Measurements from ENCODE around the gene AQP4.

The AQP4 gene

GRCh38 chr18:26865557-26865956 is at the start of gene AQP4:
Gene AQP4 (minus strand): TSS chr18:26865707. CDS start chr18:26865689, 18 bp downstream.
- no peak for DNase-seq

- DNase-seq, result no peak
Measured at GRCh38 chr18:26911840-26912239, 46.3 kb upstream of the AQP4 start.

- DNase-seq, result no peak
Measured at GRCh38 chr18:26909599-26910290, 44.2 kb upstream of the AQP4 start.

GRCh38 chr18:26908906-26909305 is 43.4 kb upstream of the AQP4 start:
- DNase-seq, result no peak

- no peak for DNase-seq
Measured at GRCh38 chr18:26902291-26902690, 36.8 kb upstream of the AQP4 start.

GRCh38 chr18:26901020-26901419 is 35.5 kb upstream of the AQP4 start:
- no peak for DNase-seq

- no peak for DNase-seq
Measured at GRCh38 chr18:26894426-26894825, 28.9 kb upstream of the AQP4 start.

GRCh38 chr18:26893996-26894395 is 28.5 kb upstream of the AQP4 start:
- no peak for DNase-seq

- DNase-seq, result no peak
Measured at GRCh38 chr18:26888259-26888658, 22.8 kb upstream of the AQP4 start.

- DNase-seq, result no peak
Measured at GRCh38 chr18:26875040-26875654, 9.6 kb upstream of the AQP4 start.

- DNase-seq, result no peak
Measured at GRCh38 chr18:26874283-26874682, 8.8 kb upstream of the AQP4 start.

GRCh38 chr18:26869640-26870039 is 4.1 kb upstream of the AQP4 start:
- DNase-seq, result no peak

GRCh38 chr18:26868968-26869586 is 3.6 kb upstream of the AQP4 start:
- no peak for DNase-seq

GRCh38 chr18:26867471-26867870 is 2.0 kb upstream of the AQP4 start:
- no peak for DNase-seq

- DNase-seq, result no peak
Measured at GRCh38 chr18:26864658-26865057, 849 bp downstream of the AQP4 start.

GRCh38 chr18:26863921-26864497 is 1.5 kb downstream of the AQP4 start:
- DNase-seq, result no peak

- DNase-seq, result no peak
Measured at GRCh38 chr18:26863122-26863879, 2.2 kb downstream of the AQP4 start.

- DNase-seq, result no peak
Measured at GRCh38 chr18:26862084-26862483, 3.4 kb downstream of the AQP4 start.

- no peak for DNase-seq
Measured at GRCh38 chr18:26854292-26854881, 11.1 kb downstream of the AQP4 start.

- no peak for DNase-seq
Measured at GRCh38 chr18:26853401-26853800, 12.1 kb downstream of the AQP4 start.

GRCh38 chr18:26843760-26844159 is 21.7 kb downstream of the AQP4 start:
- DNase-seq, result no peak

- no peak for DNase-seq
Measured at GRCh38 chr18:26840965-26841364, 24.5 kb downstream of the AQP4 start.

- DNase-seq, result no peak
Measured at GRCh38 chr18:26839609-26840008, 25.9 kb downstream of the AQP4 start.
